Heart left ventricle (tissue), 16 donors: ENCODE data around the gene PCK1. TPM values are rescaled to one million over a fixed set of nuclear protein-coding genes. Genes with fewer than 3 reads are reported as not detected.

ENCODE experiments used
- ATAC-seq, 4 donors: fragments of 200-7000 bp; cut with Tn5 transposase; one replicate each; pipeline ENCODE4 v1.9.1; 2020 to 2022; ENCODE audit warnings: moderate library complexity in 4 of 4, mild to moderate bottlenecking in 3 of 4, moderate number of reproducible peaks in 1 of 4
- DNase-seq, 5 donors: peaks; one replicate each; pipeline ENCODE4 v3.0.0-alpha.2; 2020
- H3K27ac ChIP-seq, 12 donors: fragments of 200-600 bp; sonication (generic) in 4 of 12; one replicate each; pipeline versions ENCODE4 v1.5.0 to v1.8.0; 2016 to 2022; ENCODE audit warnings: mild to moderate bottlenecking in 2 of 12
- H3K27me3 ChIP-seq, 9 donors: fragments of 200-600 bp; sonication (generic) in 2 of 9; one replicate each; pipeline versions ENCODE4 v1.5.1 to v1.8.0; 2016 to 2022; ENCODE audit warnings: mild to moderate bottlenecking in 3 of 9
- H3K36me3 ChIP-seq, 9 donors: fragments of 200-600 bp; sonication (generic) in 2 of 9; one replicate each; pipeline versions ENCODE4 v1.5.0 to v1.8.0; 2018 to 2022; ENCODE audit warnings: mild to moderate bottlenecking in 2 of 9
- H3K4me1 ChIP-seq, 12 donors: fragments of 200-600 bp; sonication (generic) in 4 of 12; one replicate each; pipeline versions ENCODE4 v1.5.0 to v1.8.0; 2016 to 2022; ENCODE audit warnings: mild to moderate bottlenecking in 3 of 12
- H3K4me3 ChIP-seq, 12 donors: fragments of 200-600 bp; sonication (generic) in 4 of 12; one replicate each; pipeline versions ENCODE4 v1.5.0 to v1.8.0; 2017 to 2022; ENCODE audit warnings: mild to moderate bottlenecking in 9 of 12, moderate library complexity in 4 of 12
- H3K9me3 ChIP-seq, 12 donors: fragments of 200-600 bp; sonication (generic) in 4 of 12; one replicate each; pipeline versions ENCODE4 v1.5.0 to v1.8.0; 2016 to 2022; ENCODE audit warnings: mild to moderate bottlenecking in 1 of 12
- POLR2A ChIP-seq, 2 donors: fragments of 450-650 bp; IDR thresholded peaks; one replicate each; pipeline ENCODE4 v1.6.1; 2017; ENCODE audit warnings: antibody characterized with exemption in 2 of 2, mild to moderate bottlenecking in 2 of 2, moderate library complexity in 2 of 2
- WGBS, 4 donors: extraction: QIAGEN DNeasy Blood & Tissue Kit in 2 of 4; methylation state at CpG; one replicate each; pipeline versions ENCODE4 v1.1.5 to v1.1.7; 2013 to 2018; 5-methylcytosine and 5-hydroxymethylcytosine counted together
- intact Hi-C, 10 donors: fragments of 100-400 bp; cut with DNase I; formaldehyde crosslinking; loops; one replicate each; pipeline versions ENCODE4 v1.11.1 to v1.14.2; 2022
- polyA plus RNA-seq, 2 donors: library from polyadenylated mRNA; stranded (reverse); fragments of 200-250 nt; gene quantifications; one replicate each; pipeline ENCODE4 v1.2.3, GENCODE V29; 2013
- total RNA-seq, 9 donors: library from RNA; depleted of rRNA in 2 of 9; stranded (reverse); fragments of >200 nt in 2 of 9; fragmentation: NEBNext Ultra II Directional in 3 of 9; extraction: Animal tissue kit (Norgen Biotek cat#: 25700) in 3 of 9; gene quantifications; one replicate each; pipeline versions ENCODE4 v1.1.0 to v1.2.4, GENCODE V29; 2016 to 2023
- TF ChIP-seq, protein P1 (sequence below), 12 donors: fragments of 200-600 bp; sonication (generic) in 4 of 12; IDR thresholded peaks; one replicate each; pipeline versions ENCODE4 v1.5.0 to v1.8.0; 2018 to 2022; ENCODE audit warnings: antibody characterized with exemption in 12 of 12, mild to moderate bottlenecking in 5 of 12
- donor health status: ischemic (EF 13 %, LVEDD 7.1; RV severe dilation, severe dysfunction).
- donor health status: healthy with polysubstance abuse.
- donor health status: DM: no; HTN: yes; CAD: no.
- donor health status: DM: no; HTN: no; CAD: no.
- donor health status: ischemic (EF 25% LVEDD 6.9; RV normal size, moderate dysfunction).
- donor health status: ischemic (EF 25% LVEDD 5.7; RV mildly dilated, moderate dysfunction).
- donor health status: healthy.
- donor health status: DM: yes; HTN: yes; CAD: no.
- donor health status: ischemic (EF 35%, LVEDD 5.7; RV mildly dilated, moderate dysfunction).
- donor health status: nonischemic (EF 11% LVEDD 7.7; RV severe dilation, severe dysfunction).
- donor health status: DM: yes; HTN: yes; CAD: no.
- donor health status: PGD.
- donor health status: ischemic (EF 29% LVEDD 5.4; RV normal size, mild dysfunction).
- donor health status: nonischemic (EF 23%, LVEDD 6.1; RV moderate dilation, normal function).

Gene PCK1
- total and polyA plus RNA-seq, 11 donors, result 0.13 to 22.0 (median 0.40) TPM; not detected in 2

DNA sequence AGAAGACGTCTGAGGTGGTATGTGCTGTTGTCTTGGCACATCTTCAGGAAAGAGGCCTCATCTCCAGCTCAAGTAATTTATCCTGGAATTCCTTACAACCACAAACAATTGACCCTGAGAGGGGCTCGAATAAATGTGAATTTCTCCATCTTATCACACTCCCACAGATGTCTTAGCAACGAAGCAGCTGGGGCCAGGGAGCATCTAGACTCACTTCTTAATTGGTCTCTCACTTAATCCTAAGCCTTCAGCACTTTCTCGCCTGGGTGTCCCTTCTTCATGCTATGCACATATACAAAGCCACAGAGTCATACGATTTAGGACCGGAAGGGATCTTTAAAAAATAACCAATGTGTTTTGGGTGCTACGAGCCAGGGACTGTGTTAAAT is 27.1 kb downstream of the PCK1 start:
- 77 to 81% (median 80%) methylated on average over 7 of the region's 7 CpGs for WGBS, 4 donors

DNA sequence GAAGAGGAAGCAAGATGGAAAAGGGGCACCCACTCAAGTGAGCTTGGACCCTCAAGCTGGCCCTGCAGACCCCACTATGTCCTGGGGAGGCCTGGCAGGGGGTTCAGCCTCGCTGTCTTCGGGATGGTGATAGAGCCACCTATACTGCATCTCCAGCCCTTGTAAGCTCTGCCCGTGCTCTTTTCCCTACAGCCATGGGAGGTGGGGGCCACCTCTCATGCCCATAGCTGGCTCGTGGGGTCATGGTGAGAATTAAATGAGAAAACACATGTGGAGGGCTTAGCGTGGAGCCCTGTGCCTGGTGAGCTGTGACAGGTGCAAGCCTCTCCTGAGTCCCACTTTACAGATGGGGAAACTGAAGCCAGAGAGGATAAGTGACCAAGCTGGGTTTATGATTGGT is 27.7 kb downstream of the PCK1 start:
- Histone ChIP-seq H3K36me3 (no peaks in the 10 kb centered on the region), H3K4me1 (no peaks in the 10 kb centered on the region), H3K27ac (no peak overlapping the region), H3K4me3 (no peak overlapping the region), H3K27me3 (peaks cover 0 to 17% (median 7%) of the 10 kb centered on the region in 9 donors), H3K9me3 (peaks cover 0 to 11% (median 0%) of the 10 kb centered on the region in 12 donors)
- intact Hi-C loops, result no loop called here
- DNase-seq, result peak in 1 of 5 donors; percentile 10
- ATAC-seq, result no peak
- 82 to 83% (median 82%) methylated on average over 3 to 5 of the region's 5 CpGs for WGBS, 4 donors
- no peak for TF ChIP-seq POLR2A (IDR thresholded peaks at IDR 0.05)
- TF ChIP-seq, protein P1, sequence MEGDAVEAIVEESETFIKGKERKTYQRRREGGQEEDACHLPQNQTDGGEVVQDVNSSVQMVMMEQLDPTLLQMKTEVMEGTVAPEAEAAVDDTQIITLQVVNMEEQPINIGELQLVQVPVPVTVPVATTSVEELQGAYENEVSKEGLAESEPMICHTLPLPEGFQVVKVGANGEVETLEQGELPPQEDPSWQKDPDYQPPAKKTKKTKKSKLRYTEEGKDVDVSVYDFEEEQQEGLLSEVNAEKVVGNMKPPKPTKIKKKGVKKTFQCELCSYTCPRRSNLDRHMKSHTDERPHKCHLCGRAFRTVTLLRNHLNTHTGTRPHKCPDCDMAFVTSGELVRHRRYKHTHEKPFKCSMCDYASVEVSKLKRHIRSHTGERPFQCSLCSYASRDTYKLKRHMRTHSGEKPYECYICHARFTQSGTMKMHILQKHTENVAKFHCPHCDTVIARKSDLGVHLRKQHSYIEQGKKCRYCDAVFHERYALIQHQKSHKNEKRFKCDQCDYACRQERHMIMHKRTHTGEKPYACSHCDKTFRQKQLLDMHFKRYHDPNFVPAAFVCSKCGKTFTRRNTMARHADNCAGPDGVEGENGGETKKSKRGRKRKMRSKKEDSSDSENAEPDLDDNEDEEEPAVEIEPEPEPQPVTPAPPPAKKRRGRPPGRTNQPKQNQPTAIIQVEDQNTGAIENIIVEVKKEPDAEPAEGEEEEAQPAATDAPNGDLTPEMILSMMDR (IDR thresholded peaks at IDR 0.05), result no peak

More for the DNA sequence above, 27.1 kb downstream of the PCK1 start:
- intact Hi-C loops, result no loop called here
- ATAC-seq (no peak), DNase-seq (no peak)
- no peaks in the 10 kb centered on the region for H3K36me3 ChIP-seq
- no peak overlapping the region for H3K4me3 ChIP-seq
- H3K27ac ChIP-seq, result no peak overlapping the region
- peaks cover 0 to 6% (median 0%) of the 10 kb centered on the region in 12 donors for H3K4me1 ChIP-seq
- TF ChIP-seq POLR2A (IDR thresholded peaks at IDR 0.05), result no peak
- TF ChIP-seq, protein P1 (IDR thresholded peaks at IDR 0.05), result no peak
- H3K27me3 ChIP-seq, result peaks cover 0 to 23% (median 13%) of the 10 kb centered on the region in 9 donors
- H3K9me3 ChIP-seq, result peaks cover 0 to 11% (median 0%) of the 10 kb centered on the region in 12 donors

DNA sequence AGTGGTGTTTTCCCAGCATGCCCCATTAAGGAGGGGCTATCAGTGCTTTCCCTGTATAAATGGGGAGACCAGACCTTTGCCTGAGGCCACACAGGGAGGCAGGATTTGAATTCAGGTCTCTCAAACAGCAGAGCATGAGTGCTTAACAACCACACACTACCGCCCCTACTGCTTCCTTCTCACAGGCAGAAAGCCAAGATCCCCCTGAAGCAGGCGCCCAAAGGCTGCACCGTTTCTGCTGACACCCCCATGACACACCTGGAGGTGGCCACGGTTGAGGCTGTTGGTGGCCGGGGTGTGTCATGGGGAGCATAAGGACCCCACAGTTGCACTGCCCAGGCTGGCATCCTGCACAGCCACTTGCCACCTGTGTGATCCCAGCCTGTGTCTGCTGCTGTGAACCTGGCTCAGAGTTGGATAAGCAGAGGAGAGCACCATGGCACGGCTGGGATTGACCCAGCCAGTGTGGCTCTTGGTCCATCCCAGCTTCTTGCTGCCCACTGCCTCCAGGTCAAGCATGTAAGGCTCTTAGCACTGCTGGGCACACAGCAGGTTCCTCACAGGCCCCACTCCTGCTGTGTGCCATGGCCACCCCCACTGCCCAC is 28.3 kb downstream of the PCK1 start:
- Histone ChIP-seq H3K4me3 (no peak overlapping the region), H3K27ac (no peak overlapping the region), H3K4me1 (no peaks in the 10 kb centered on the region), H3K27me3 (peaks cover 0 to 11% (median 3%) of the 10 kb centered on the region in 9 donors), H3K9me3 (peaks cover 0 to 11% (median 0%) of the 10 kb centered on the region in 12 donors), H3K36me3 (no peaks in the 10 kb centered on the region)
- TF ChIP-seq, protein P1 (IDR thresholded peaks at IDR 0.05), result no peak
- TF ChIP-seq POLR2A (IDR thresholded peaks at IDR 0.05), result no peak
- intact Hi-C loops, result no loop called here
- 87 to 100% (median 92%) methylated on average over 1 to 6 of the region's 6 CpGs for WGBS, 4 donors
- no peak for ATAC-seq
- DNase-seq, result peak in 1 of 5 donors; percentile 7

DNA sequence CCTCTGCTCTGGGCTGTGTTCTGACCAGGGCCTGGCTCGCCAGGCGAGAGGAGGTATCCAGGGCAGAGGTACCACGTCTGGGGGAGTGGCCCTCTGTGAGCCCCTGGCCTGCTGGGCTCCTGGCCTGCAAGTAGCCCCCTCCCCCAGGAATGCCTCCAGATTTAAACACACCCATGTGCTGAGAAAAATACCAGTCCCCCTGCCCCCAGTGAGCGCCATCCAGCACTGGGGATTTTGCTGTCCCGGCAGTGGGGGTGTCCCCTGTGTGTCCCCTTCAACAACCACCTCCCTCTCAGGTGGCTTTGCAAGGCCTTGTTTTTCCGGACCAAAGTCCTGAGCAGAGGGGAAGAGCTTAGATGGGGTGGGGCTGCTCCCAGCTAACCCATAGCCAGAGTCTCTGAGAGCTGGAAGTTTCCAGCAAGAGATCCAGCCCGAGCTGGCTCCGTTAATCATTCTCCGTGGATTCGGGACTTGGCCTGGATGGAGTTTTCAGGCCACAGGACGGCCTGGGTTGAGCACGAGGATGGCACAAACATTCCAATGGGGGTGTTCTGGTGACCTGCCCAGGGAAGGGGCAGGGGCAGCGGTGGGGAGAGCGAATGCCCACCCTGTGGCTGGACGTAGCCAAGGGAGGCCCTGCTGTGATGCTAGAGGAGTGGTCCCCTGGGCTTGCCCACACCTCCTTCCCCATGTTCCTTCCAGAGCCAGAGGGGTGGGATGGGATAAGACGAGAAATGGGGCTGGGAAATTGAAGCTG is 29.0 kb downstream of the PCK1 start:
- intact Hi-C loops, result loop anchor here in 7 of 10 donors (2.0 to 10.0 kb wide), 5 partner anchors 65 to 215 kb away; no protein-coding TSS in a partner anchor
- peaks cover 0 to 11% (median 0%) of the 10 kb centered on the region in 12 donors for H3K9me3 ChIP-seq
- TF ChIP-seq, protein P1 (IDR thresholded peaks at IDR 0.05), result no peak
- TF ChIP-seq POLR2A (IDR thresholded peaks at IDR 0.05), result no peak
- H3K27me3 ChIP-seq, result peaks cover 0 to 10% (median 0%) of the 10 kb centered on the region in 9 donors
- 70 to 88% (median 85%) methylated on average over 13 to 16 of the region's 16 CpGs for WGBS, 4 donors
- no peak overlapping the region for H3K27ac ChIP-seq
- ATAC-seq (no peak), DNase-seq (peak in 1 of 5 donors; percentile 8)
- no peak overlapping the region for H3K4me3 ChIP-seq
- H3K4me1 ChIP-seq, result no peaks in the 10 kb centered on the region
- no peaks in the 10 kb centered on the region for H3K36me3 ChIP-seq
